Activated naive CD8-positive, alpha-beta T cell treated with anti-CD3 and anti-CD28 coated beads for 36 hours (primary cell): ENCODE measurements around the gene VAC14. TPM values are rescaled to one million over a fixed set of nuclear protein-coding genes. Genes with fewer than 3 reads are reported as not detected.

Experiments used
- DNase-seq: peaks from one replicate; pipeline ENCODE4 v3.0.0; 2021
- H3K27ac Mint-ChIP-seq: one replicate; pipeline ENCODE4 v1.8.0; 2022; ENCODE audit warnings: mild to moderate bottlenecking, moderate library complexity, mixed read lengths
- H3K27me3 Mint-ChIP-seq: one replicate; pipeline ENCODE4 v1.8.0; 2022; ENCODE audit warnings: mild to moderate bottlenecking, mixed read lengths
- H3K36me3 Mint-ChIP-seq: one replicate; pipeline ENCODE4 v1.8.0; 2021; ENCODE audit warnings: mild to moderate bottlenecking, mixed read lengths
- H3K4me1 Mint-ChIP-seq: one replicate; pipeline ENCODE4 v1.8.0; 2021; ENCODE audit warnings: mixed read lengths
- H3K4me3 Mint-ChIP-seq: one replicate; pipeline ENCODE4 v1.8.0; 2022; ENCODE audit warnings: mild to moderate bottlenecking, moderate library complexity, mixed read lengths
- H3K9me3 Mint-ChIP-seq: one replicate; pipeline ENCODE4 v1.8.0; 2022; ENCODE audit warnings: mixed read lengths
- total RNA-seq, 2 experiments: library from RNA; stranded (reverse); gene quantifications; one replicate each; pipeline ENCODE4 v1.2.3, GENCODE V29; 2021

VAC14 gene
- total RNA-seq, 2 experiments from 2014 or later = 36.0 to 37.5 TPM

DNA sequence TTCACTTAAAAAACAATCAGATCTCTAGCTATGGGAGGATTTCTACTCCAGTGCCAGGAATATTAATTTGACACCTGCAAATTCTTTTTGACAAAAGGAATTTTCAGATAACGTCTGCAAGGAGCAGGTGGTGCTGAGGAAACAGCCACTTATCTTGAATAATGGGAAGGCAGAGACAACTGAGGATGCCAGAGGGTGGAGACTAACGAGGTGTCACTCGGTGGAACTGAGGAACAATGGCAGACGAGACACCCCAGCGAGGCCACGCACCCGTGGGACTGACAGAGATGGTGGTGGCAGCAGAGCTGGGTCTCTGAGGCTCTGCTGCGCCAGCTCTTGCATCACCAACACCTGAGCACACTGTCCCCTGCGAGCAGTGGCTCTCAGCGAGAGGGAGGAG is 42.2 kb downstream of the VAC14 start:
- Mint-ChIP-seq H3K27ac (no peak overlapping the region), H3K27me3 (no peaks in the 10 kb centered on the region)

DNA sequence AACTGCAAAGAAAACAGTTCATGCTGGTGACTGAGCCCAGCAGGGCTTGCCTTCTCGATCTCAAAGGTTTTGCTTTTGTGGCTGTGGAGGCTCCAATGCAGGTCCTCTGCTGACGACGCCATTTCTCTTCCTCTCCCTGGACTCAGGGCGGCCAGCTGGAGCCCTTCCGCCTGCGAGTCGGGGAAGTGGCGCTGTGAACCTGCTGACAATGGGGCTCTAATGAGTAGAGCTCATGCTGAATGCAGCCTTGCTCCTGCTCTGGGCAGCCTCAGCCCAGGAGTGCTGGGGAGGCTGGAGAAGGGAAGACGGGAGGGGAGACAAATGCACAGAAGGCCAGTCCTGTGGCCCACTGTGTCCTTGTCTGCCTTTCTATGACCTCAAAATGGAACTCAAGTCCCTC is 43.8 kb downstream of the VAC14 start:
- no peaks in the 10 kb centered on the region for H3K4me1 Mint-ChIP-seq
- no peak overlapping the region for H3K4me3 Mint-ChIP-seq
- no peak for DNase-seq
- no peak overlapping the region for H3K27ac Mint-ChIP-seq
- H3K9me3 Mint-ChIP-seq = no peaks in the 10 kb centered on the region
- peaks cover 11% of the 10 kb centered on the region for H3K36me3 Mint-ChIP-seq
- no peaks in the 10 kb centered on the region for H3K27me3 Mint-ChIP-seq

More for the DNA sequence above, 42.2 kb downstream of the VAC14 start:
- H3K9me3 Mint-ChIP-seq = no peaks in the 10 kb centered on the region
- H3K4me3 Mint-ChIP-seq = no peak overlapping the region
- no peaks in the 10 kb centered on the region for H3K4me1 Mint-ChIP-seq
- peaks cover 11% of the 10 kb centered on the region for H3K36me3 Mint-ChIP-seq
- no peak for DNase-seq

DNA sequence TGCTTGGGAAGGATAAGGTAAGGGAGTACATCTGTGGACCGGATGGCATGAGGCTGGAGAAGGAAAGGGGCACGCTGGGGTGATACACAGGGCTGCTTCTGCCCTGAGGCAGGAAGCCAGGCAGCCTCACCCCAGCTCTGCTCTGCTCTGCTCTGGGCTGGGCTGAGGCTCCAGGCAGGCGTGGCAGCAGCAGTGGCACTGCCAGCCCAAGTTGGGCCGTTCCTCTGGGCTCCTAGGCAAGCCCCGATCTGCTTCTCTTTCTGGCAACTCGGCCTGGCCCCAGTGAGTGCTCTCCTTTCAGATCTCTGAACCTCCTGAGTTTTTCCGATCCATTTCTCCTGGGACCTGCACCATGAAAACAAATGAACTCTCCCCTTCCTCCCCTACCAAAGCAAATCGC is 44.9 kb downstream of the VAC14 start:
- Mint-ChIP-seq H3K4me1 (peaks cover 2% of the 10 kb centered on the region), H3K36me3 (peaks cover 11% of the 10 kb centered on the region), H3K27me3 (no peaks in the 10 kb centered on the region), H3K27ac (no peak overlapping the region), H3K4me3 (no peak overlapping the region), H3K9me3 (no peaks in the 10 kb centered on the region)
- no peak for DNase-seq

DNA sequence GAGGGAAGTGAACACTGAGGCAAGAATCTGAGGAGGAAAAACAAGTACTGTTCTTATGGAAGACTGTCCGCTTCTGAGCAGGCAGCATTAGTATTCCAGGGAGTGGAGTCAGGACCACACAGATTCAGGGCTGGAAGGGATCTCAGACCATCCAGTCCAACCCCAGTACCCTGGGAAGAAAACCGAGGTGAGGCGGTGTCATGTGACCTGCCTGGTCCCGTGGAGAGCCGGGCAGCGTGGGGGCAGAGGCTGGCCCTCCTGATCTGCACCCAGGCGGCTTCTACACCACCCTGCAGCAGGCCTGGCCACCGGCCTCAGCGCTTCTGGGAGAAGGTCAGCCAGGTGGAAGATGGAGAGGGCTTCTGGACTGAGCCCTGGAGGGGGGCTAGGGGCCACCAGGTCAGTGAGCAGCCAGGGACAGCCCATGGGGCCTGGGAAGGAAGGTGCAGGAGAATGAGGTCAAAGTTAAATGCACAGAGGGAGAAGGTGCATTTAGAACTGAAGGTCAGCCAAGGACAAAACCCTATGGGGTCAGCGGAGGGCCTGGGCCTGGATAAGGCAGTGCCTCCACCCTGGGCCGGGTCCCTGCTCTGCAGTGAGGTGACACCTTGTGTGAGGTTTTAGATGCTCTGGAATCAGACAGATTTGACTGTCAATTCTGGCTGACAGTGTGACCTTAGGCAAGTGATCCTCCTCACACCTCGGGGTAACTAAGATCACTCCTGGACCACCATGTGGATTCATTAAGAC is 45.9 kb downstream of the VAC14 start:
- Mint-ChIP-seq H3K36me3 (peaks cover 7% of the 10 kb centered on the region), H3K4me1 (peaks cover 6% of the 10 kb centered on the region), H3K27me3 (no peaks in the 10 kb centered on the region), H3K9me3 (no peaks in the 10 kb centered on the region), H3K4me3 (no peak overlapping the region), H3K27ac (no peak overlapping the region)
- no peak for DNase-seq

DNA sequence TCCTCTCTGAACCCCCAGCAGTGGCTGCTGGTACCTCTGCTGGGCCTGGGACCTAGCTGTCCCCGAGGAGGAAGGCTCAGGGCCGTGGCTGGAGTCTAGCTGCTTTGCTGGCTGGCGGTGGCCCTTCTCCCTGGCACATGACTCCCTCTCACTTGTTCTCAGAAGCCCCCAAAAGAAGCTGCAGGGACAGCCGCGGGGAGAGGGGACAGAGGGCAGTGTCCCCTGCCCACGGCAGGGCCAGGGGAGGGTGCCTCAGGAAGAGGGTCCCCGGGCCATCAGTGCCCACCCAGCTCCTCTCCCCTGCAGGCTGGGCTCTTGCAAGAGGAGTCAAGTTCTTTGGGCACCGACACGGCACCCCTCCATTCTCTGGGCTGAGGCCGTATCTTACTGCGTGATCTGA is 46.6 kb downstream of the VAC14 start:
- H3K27ac Mint-ChIP-seq = no peak overlapping the region
- H3K4me3 Mint-ChIP-seq = no peak overlapping the region
- H3K9me3 Mint-ChIP-seq = no peaks in the 10 kb centered on the region
- H3K27me3 Mint-ChIP-seq = no peaks in the 10 kb centered on the region
- DNase-seq = no peak
- peaks cover 4% of the 10 kb centered on the region for H3K36me3 Mint-ChIP-seq
- peaks cover 6% of the 10 kb centered on the region for H3K4me1 Mint-ChIP-seq

DNA sequence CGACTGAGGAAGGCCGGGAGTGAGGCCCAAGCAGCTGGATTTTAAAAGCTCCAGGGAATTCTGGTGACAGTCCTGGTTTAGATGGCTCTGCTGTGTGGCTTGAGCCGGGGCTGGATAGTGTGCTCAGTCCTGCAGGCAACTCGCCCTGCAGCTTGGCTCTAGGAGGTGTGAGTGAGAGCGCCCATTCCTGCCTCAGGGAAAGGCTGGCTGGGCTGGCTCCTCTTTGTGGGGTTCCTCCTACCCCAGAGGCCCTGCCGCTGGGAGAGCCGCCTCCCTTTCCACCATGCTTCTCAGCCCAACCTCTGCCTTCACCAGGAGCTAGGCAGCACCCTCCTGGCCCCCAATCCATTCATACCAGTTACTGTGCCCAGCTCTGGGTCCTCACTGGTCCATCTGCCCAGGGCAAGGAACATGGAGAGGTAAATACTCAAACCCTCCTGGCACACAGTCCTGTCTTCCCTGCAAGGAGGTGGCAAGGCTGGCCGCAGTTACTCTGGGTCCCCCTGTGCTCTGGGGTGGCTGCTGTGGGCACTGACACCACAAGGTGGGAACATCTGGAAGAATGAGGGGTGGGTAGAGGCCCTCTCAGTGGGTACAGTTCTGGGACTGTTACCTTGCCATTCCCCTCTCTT is 47.1 kb downstream of the VAC14 start:
- no peak overlapping the region for H3K4me3 Mint-ChIP-seq
- no peaks in the 10 kb centered on the region for H3K27me3 Mint-ChIP-seq
- no peaks in the 10 kb centered on the region for H3K9me3 Mint-ChIP-seq
- peaks cover 6% of the 10 kb centered on the region for H3K4me1 Mint-ChIP-seq
- H3K27ac Mint-ChIP-seq = no peak overlapping the region
- H3K36me3 Mint-ChIP-seq = peaks cover under 1% of the 10 kb centered on the region
- DNase-seq = no peak

DNA sequence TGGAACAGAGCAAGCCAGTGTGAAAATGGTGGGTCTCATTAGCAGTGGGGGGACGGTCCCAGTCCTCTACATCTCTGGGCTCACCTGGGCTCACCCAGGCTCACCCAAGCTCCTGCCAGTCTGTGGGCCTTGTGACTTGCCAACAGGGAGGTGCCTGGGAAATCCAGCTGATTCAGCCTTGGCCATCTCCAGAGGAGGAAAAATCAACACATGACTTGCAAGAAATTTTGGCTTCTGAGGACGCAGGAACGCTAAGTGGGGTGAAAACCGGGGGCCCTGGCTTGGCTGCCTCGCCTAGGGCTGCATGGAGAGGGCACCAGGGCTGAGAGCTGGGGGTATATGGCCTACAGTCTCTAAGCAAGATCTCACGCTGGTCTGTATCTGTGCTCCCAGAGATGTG is 47.7 kb downstream of the VAC14 start:
- no peaks in the 10 kb centered on the region for H3K36me3 Mint-ChIP-seq
- no peak overlapping the region for H3K4me3 Mint-ChIP-seq
- H3K27ac Mint-ChIP-seq = no peak overlapping the region
- H3K27me3 Mint-ChIP-seq = no peaks in the 10 kb centered on the region
- peaks cover 7% of the 10 kb centered on the region for H3K4me1 Mint-ChIP-seq
- DNase-seq = no peak
- H3K9me3 Mint-ChIP-seq = no peaks in the 10 kb centered on the region

DNA sequence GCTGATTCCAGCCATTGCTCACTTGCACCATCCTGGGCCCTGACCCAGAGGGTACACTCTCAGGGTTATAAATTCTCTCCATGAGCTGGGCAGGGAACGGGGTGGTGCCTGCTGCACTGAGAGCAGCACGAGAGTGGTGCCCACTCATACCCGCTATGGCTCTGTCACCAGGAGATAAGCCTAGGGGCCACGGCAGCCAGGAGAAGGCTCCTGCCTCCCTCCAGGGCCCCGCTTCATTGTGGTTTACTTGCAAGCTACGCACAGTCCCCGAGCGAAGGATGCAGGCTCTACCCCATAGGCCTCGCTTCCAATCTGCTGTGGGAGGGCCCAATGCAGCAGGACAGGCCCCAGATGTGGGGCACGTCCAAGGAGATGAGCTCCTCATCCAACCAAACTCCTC is 48.5 kb downstream of the VAC14 start:
- no peaks in the 10 kb centered on the region for H3K9me3 Mint-ChIP-seq
- no peak for DNase-seq
- peaks cover 11% of the 10 kb centered on the region for H3K4me1 Mint-ChIP-seq
- no peaks in the 10 kb centered on the region for H3K27me3 Mint-ChIP-seq
- no peaks in the 10 kb centered on the region for H3K36me3 Mint-ChIP-seq
- no peak overlapping the region for H3K4me3 Mint-ChIP-seq
- H3K27ac Mint-ChIP-seq = no peak overlapping the region

DNA sequence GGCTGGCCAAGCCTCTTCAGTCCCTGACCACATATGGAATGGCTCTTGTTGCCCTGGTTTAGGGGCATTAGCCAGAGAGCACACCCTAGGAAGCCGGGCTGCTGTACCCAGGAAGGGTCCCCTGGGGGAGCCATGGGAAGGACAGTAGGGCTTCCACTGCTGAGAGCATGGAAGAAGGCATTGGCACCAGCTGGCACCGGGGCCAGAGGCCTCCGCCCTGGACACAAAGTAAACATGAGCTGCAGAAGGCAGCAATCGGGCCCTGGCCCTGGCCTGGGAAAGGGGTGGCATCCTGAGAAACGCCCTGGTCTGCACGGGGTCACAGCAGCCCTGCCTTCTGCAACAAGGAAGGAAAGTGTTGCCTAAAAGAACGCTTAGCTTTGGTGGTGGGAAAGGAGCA is 49.4 kb downstream of the VAC14 start:
- peaks cover under 1% of the 10 kb centered on the region for H3K36me3 Mint-ChIP-seq
- DNase-seq = no peak
- peaks cover 19% of the 10 kb centered on the region for H3K4me1 Mint-ChIP-seq
- H3K27ac Mint-ChIP-seq = no peak overlapping the region
- no peaks in the 10 kb centered on the region for H3K27me3 Mint-ChIP-seq
- no peak overlapping the region for H3K4me3 Mint-ChIP-seq
- no peaks in the 10 kb centered on the region for H3K9me3 Mint-ChIP-seq

DNA sequence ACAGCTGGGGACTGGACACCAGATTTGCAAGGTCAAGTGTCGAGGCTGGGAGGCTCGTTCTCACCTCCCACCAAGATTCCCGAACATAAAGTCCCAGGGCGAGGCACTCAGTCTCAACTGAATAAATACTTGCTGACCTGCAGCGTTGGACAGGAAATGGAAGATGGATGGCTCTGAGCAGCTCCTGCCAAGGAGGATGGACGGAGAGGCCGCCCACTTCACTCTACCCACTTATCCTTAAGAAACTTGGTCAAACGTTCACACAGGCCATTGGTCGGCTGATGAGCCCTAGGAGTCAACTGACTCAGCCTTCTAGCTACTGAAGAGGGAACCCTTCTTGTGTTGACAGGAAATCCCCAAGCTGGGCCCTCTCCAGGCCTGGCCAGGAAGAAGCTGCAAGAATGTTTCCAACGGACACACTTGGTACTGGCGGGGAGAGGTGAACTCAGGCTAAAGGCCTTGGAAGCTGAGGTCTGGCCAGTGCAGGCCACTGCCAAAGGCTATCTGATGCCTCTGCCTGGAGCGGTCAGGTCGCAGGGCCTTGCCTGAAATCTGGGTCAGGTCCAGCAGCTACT is 50.0 kb downstream of the VAC14 start:
- Mint-ChIP-seq H3K36me3 (peaks cover 3% of the 10 kb centered on the region), H3K4me1 (peaks cover 25% of the 10 kb centered on the region), H3K27me3 (no peaks in the 10 kb centered on the region), H3K4me3 (no peak overlapping the region), H3K27ac (no peak overlapping the region), H3K9me3 (no peaks in the 10 kb centered on the region)
- DNase-seq = no peak

DNA sequence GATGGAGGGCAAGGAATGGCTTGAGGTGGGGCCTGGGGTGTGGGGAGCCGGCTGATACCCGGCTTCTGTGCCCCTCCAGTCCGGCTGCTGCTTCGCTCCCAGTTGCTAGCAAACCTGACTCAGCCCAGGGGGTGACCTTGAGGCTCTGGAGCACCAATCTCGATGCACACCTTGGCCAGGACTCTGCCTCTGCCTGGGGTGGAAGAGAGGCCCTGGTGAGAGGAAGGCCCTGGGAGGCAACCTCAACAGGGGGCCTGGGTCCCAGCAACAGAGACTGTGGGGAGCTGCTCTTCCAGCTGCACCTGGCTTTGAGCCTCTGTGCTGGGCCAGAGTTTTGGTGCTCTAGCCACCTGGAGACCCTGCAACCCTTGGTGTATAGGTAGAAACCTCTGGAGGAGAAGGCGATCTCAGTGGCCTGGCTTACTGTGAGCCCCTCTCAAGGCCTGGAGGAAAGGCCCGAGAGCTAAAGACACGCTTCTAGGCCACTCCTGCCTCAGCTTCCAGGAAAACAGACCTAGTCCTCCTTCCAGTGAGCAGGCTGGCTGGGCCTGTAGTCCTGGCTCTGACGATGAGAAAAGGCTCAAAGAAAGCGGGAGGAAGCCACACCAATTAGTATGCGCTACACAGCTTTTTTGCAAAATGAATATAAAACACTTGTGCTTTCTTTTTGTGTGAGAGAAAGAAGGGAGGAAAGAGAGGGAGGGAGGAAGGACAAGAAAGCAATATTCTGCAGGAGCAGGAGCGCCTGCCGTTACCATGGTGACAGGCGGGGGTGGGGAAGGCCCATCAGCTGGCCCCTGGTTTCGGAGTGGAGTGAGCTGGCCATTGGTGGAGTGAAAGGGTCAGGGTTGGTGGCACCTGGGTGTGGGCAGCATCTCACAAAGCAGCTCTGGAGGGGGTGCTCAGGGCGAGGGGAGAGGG is 51.0 kb downstream of the VAC14 start:
- DNase-seq = no peak
- H3K36me3 Mint-ChIP-seq = peaks cover 3% of the 10 kb centered on the region
- H3K4me3 Mint-ChIP-seq = no peak overlapping the region
- no peak overlapping the region for H3K27ac Mint-ChIP-seq
- H3K27me3 Mint-ChIP-seq = no peaks in the 10 kb centered on the region
- H3K4me1 Mint-ChIP-seq = peaks cover 26% of the 10 kb centered on the region
- H3K9me3 Mint-ChIP-seq = no peaks in the 10 kb centered on the region

DNA sequence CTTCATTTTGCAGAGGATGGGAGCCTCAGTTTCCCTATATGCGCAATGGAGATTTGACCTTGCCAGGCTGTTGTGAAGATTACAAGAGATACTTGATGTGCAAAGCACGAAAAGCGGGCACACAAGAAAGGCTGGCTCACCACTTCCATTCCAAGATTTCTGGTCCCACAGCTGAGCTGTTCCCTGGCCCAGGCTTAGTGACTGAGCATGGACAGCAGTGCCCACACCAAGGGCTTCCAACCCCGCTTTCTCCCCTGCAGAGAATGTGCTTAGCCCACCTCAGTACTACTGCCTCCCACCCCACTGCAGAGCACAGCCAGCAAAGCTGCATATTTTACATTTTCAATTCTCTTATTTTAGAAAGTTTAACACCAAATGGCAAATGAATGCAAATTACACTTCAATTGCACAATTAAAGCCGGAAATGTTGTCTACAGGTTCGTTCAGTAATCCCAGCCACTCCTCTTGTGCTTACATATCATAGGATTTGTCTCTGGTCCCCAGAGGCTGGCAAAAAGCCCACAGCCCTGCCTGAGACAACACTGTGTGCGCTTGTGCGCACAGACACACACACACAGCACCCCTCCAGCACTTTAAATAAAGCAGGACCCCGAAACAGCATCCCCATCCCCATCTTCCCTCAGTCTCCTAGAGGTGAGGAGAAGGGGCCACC is 51.8 kb downstream of the VAC14 start:
- H3K4me1 Mint-ChIP-seq = peaks cover 26% of the 10 kb centered on the region
- no peak for DNase-seq
- peaks cover 3% of the 10 kb centered on the region for H3K36me3 Mint-ChIP-seq
- H3K27me3 Mint-ChIP-seq = no peaks in the 10 kb centered on the region
- H3K9me3 Mint-ChIP-seq = no peaks in the 10 kb centered on the region
- H3K27ac Mint-ChIP-seq = no peak overlapping the region
- no peak overlapping the region for H3K4me3 Mint-ChIP-seq

DNA sequence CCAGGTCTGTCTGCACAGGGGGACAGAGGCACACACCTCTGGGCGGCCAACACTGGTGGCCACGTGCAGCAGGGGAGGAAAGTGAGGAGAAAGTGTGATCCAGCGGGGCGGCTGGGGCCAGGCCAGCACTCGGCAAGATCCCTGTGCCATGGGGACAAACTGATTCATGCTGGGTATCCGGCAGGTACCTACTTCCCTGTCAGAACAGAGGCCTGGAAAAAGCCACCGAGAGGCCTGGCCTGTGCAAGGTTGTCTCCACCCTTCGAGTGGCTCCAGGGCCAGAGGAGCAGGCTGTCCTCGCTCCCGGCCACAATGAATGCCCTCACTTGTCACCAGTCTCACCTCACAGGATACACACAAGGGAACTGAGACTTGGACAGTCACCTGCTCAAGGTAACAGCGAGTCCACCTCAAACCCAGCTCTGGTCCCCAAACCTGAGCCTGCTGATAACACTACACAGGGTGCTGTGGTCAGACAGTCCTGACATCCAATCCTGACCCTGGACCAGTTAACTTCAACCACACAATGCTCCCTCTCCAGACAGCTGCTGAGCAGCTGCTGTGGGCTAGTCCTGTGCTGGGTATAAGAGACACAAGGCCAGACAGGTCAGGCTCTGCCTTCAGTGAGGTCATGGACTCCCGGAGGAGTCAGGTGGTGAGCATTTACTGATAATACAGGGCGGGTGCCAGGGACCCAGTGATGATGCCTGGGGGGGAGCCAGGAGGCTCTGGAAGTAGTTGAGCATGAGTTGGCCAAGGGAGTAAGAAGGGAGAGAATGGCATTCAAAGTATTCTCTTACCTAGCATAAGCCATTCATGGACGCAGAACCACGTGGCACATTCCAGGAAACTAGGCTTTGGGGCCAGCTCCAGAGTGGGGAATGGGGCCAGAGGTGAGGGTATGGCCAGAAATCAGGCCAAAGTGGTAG is 53.0 kb downstream of the VAC14 start:
- no peak overlapping the region for H3K27ac Mint-ChIP-seq
- peaks cover 4% of the 10 kb centered on the region for H3K9me3 Mint-ChIP-seq
- peaks cover 13% of the 10 kb centered on the region for H3K36me3 Mint-ChIP-seq
- H3K4me3 Mint-ChIP-seq = no peak overlapping the region
- DNase-seq = no peak
- H3K4me1 Mint-ChIP-seq = peaks cover 26% of the 10 kb centered on the region
- no peaks in the 10 kb centered on the region for H3K27me3 Mint-ChIP-seq
